Activated CD8-positive, alpha-beta T cell treated with anti-CD3 and anti-CD28 coated beads for 36 hours (primary cell): ENCODE measurements around the gene PCBD1. TPM values are rescaled to one million over a fixed set of nuclear protein-coding genes. Genes with fewer than 3 reads are reported as not detected.
A peak's percentile ranks its signal among the peaks of the same experiment; 100 is the strongest.

ENCODE experiments used
- ATAC-seq: fragments of 200-7000 bp; cut with Tn5 transposase; one replicate; pipeline ENCODE4 v1.10.0; 2021; ENCODE audit warnings: mild to moderate bottlenecking, moderate library complexity
- CTCF ChIA-PET: fragments of 350-600 bp; sonication (Branson Sonifier 250); formaldehyde crosslinking; loops from one replicate; lab custom pipeline; 2021; ENCODE audit warnings: antibody characterized with exemption; lab: Charles Lee
- POLR2A ChIA-PET: fragments of 350-600 bp; sonication (Branson Sonifier 250); formaldehyde crosslinking; loops from one replicate; lab custom pipeline; 2021; ENCODE audit warnings: antibody characterized with exemption; lab: Charles Lee
- DNase-seq: peaks from one replicate; pipeline ENCODE4 v3.0.0-alpha.2; 2020
- H3K27ac Mint-ChIP-seq: one replicate; pipeline ENCODE4 v1.8.0; 2021; ENCODE audit warnings: mild to moderate bottlenecking, mixed read lengths
- H3K27me3 Mint-ChIP-seq: one replicate; pipeline ENCODE4 v1.8.0; 2021; ENCODE audit warnings: mixed read lengths
- H3K36me3 Mint-ChIP-seq: one replicate; pipeline ENCODE4 v1.8.0; 2021; ENCODE audit warnings: low read depth, mixed read lengths
- H3K4me1 Mint-ChIP-seq: one replicate; pipeline ENCODE4 v1.8.0; 2021; ENCODE audit warnings: low read depth, mixed read lengths
- H3K4me3 Mint-ChIP-seq: one replicate; pipeline ENCODE4 v1.8.0; 2021; ENCODE audit warnings: mild to moderate bottlenecking, moderate library complexity, mixed read lengths
- H3K9me3 Mint-ChIP-seq: one replicate; pipeline ENCODE4 v1.8.0; 2021; ENCODE audit warnings: mixed read lengths
- intact Hi-C: fragments of 100-400 bp; cut with micrococcal nuclease; formaldehyde crosslinking; loops from one replicate; pipeline ENCODE4 v1.10.0; 2022
- total RNA-seq, 2 experiments: library from RNA; stranded (reverse); gene quantifications; one replicate each; pipeline ENCODE4 v1.2.3, GENCODE V29; 2021
- TF ChIP-seq, protein P1 (sequence below): fragments of 200-600 bp; IDR thresholded peaks from one replicate; pipeline ENCODE4 v1.8.0; 2022; ENCODE audit warnings: antibody characterized with exemption, mild to moderate bottlenecking

Gene PCBD1
- total RNA-seq, 2 experiments from 2014 or later, result 40.0 to 41.5 TPM

DNA sequence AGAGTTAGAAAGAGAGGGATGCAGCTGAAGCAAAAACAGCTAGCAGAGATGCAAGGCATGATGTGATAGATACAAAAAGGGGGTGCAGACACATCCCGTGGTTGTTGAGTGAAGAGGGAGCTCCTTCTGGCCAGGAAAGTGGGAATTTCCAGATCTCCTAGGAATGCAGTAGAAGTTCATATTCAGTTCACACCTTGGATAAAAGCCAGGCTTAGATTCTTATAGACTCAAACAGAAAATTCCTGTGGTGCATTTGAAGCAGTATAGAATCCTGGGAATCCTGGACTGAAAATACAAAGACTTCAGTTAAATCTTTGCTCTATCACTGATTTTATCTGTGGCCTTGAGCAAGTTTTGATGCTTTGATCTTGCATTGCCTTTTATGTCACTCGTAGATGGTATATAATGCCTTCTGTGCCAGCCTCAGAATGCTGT lies 38.8 kb downstream of the PCBD1 start:
- peaks cover 31% of the 10 kb centered on the region for H3K36me3 Mint-ChIP-seq
- H3K9me3 Mint-ChIP-seq, result no peaks in the 10 kb centered on the region
- POLR2A ChIA-PET, result no interaction called here
- CTCF ChIA-PET, result interaction anchor here (0.6 to 1.0 kb wide), 2 partner anchors 9 to 313 kb away, joined by 3 read pairs; no protein-coding TSS in a partner anchor
- no peak for DNase-seq
- no peak for ATAC-seq
- no peak overlapping the region for H3K27ac Mint-ChIP-seq
- TF ChIP-seq, protein P1, sequence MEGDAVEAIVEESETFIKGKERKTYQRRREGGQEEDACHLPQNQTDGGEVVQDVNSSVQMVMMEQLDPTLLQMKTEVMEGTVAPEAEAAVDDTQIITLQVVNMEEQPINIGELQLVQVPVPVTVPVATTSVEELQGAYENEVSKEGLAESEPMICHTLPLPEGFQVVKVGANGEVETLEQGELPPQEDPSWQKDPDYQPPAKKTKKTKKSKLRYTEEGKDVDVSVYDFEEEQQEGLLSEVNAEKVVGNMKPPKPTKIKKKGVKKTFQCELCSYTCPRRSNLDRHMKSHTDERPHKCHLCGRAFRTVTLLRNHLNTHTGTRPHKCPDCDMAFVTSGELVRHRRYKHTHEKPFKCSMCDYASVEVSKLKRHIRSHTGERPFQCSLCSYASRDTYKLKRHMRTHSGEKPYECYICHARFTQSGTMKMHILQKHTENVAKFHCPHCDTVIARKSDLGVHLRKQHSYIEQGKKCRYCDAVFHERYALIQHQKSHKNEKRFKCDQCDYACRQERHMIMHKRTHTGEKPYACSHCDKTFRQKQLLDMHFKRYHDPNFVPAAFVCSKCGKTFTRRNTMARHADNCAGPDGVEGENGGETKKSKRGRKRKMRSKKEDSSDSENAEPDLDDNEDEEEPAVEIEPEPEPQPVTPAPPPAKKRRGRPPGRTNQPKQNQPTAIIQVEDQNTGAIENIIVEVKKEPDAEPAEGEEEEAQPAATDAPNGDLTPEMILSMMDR, result no peak
- peaks cover 26% of the 10 kb centered on the region for H3K4me1 Mint-ChIP-seq
- intact Hi-C loops, result no loop called here
- no peak overlapping the region for H3K4me3 Mint-ChIP-seq
- H3K27me3 Mint-ChIP-seq, result no peaks in the 10 kb centered on the region

DNA sequence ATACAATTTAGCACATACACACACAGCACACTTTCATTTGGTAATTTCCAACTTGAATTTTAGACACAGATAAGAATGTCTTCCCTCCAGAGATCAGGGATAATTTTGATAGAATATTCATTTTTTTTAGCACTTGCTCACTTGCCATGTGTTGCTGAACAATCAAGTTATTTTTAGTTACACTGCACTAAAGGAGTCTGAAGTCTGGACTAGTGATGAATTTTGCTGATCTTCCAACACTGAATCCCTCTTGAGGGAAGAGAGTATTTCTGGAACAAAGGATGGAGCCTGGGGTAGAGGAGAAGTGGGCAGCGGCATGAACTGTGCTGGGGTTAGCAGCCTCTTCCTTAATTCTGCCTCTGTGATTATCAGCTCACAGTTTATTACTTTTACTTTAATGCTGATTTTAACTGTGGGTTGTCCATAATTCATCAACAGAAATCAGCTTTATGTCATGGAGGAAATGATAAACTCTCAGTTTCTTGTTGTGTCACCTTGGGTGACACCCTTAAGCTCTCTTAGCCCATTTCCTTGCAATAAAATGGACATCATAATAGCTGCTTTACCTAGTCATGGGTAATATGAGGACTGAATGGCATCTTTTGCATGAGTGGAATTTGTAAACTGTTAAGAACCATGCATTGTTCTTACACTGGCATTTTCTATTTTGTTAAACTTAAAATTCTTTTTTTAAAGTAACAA lies 40.6 kb downstream of the PCBD1 start:
- no peak for DNase-seq
- Mint-ChIP-seq H3K27me3 (no peaks in the 10 kb centered on the region), H3K36me3 (peaks cover 31% of the 10 kb centered on the region), H3K9me3 (no peaks in the 10 kb centered on the region), H3K4me1 (peaks cover 26% of the 10 kb centered on the region), H3K4me3 (peak overlapping the region; percentile 14), H3K27ac (peak overlapping the region; percentile 86)
- POLR2A ChIA-PET, result no interaction called here
- intact Hi-C loops, result no loop called here
- peak; percentile 89 for ATAC-seq
- TF ChIP-seq, protein P1, result no peak
- CTCF ChIA-PET, result no interaction called here

DNA sequence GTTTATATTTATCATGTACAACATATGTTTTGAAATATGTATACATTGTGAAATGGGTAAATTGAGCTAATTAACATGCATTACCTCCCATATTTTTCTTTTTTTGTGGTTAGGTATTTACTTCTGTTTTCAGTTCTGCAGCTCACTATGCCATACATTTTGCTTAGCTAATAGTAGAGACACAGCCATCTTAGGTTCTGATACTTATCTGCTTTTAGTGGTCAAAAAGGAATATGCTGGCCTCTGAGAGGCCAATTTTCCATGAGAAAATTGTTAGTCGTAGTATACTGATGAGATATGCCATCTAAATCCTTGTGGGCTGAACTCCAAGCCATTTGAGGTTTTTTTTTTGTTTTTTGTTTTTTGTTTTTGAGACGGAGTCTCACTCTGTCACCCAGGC lies 41.6 kb downstream of the PCBD1 start:
- intact Hi-C loops, result no loop called here
- H3K27me3 Mint-ChIP-seq, result no peaks in the 10 kb centered on the region
- TF ChIP-seq, protein P1, result no peak
- H3K9me3 Mint-ChIP-seq, result no peaks in the 10 kb centered on the region
- ATAC-seq (no peak), DNase-seq (no peak)
- no peak overlapping the region for H3K4me3 Mint-ChIP-seq
- ChIA-PET CTCF (interaction anchor here (1.7 kb wide), 1 partner anchor 29 kb away, joined by 4 read pairs; no protein-coding TSS in a partner anchor), POLR2A (no interaction called here)
- H3K27ac Mint-ChIP-seq, result no peak overlapping the region
- H3K36me3 Mint-ChIP-seq, result peaks cover 30% of the 10 kb centered on the region
- peaks cover 27% of the 10 kb centered on the region for H3K4me1 Mint-ChIP-seq

DNA sequence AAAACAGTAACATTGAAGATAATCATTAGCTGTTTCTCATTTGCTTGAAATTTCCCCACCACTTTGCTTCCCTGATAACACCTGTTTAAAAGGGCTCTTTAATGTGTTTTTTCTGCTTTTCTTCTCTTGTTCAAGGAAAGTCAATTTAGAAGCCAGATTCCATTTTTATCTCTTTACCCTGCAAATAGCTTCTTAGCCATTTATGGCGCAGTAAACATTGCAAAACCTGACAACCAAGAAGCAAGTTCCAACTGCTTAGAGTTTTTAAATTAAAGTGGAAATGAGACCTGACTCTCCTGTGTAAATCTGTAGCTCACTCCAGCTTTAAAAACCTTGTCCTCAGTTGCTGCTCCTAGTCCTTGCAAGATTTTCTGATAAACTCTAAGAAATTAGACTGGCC lies 42.5 kb downstream of the PCBD1 start:
- TF ChIP-seq, protein P1, result no peak
- DNase-seq (no peak), ATAC-seq (no peak)
- ChIA-PET CTCF (interaction anchor here (1.7 kb wide), 1 partner anchor 28 kb away, joined by 4 read pairs; no protein-coding TSS in a partner anchor), POLR2A (interaction anchor here (0.6 kb wide), 1 partner anchor 425 kb away, joined by 3 read pairs; no protein-coding TSS in a partner anchor)
- Mint-ChIP-seq H3K4me1 (peaks cover 36% of the 10 kb centered on the region), H3K36me3 (peaks cover 33% of the 10 kb centered on the region), H3K4me3 (no peak overlapping the region), H3K27ac (no peak overlapping the region), H3K27me3 (no peaks in the 10 kb centered on the region), H3K9me3 (no peaks in the 10 kb centered on the region)
- intact Hi-C loops, result no loop called here

DNA sequence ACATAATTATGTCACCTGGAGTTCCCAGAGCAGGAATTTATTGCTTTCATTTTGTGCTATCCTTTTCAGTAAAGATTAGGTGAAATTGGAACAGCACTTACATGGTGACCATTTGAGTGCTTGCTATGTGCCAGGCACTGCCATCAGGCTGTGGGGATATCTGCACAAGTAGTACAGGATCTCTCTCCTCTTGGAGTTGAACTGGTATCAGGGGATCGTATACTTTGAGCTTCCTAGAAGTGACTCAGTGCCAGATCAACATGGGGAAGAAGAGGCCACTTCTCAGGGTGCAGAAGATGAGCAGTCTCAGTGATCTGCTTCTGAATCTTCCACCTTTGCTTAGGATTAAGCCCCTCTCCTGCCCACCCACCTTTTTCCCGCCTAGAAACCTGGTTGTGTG lies 43.1 kb downstream of the PCBD1 start:
- POLR2A ChIA-PET, result no interaction called here
- intact Hi-C loops, result no loop called here

More for the DNA sequence above, 43.1 kb downstream of the PCBD1 start:
- TF ChIP-seq, protein P1, result no peak
- H3K4me3 Mint-ChIP-seq, result no peak overlapping the region
- no peaks in the 10 kb centered on the region for H3K9me3 Mint-ChIP-seq
- no peak for DNase-seq
- peaks cover 35% of the 10 kb centered on the region for H3K36me3 Mint-ChIP-seq
- no peak overlapping the region for H3K27ac Mint-ChIP-seq
- no peaks in the 10 kb centered on the region for H3K27me3 Mint-ChIP-seq
- peaks cover 40% of the 10 kb centered on the region for H3K4me1 Mint-ChIP-seq
- ATAC-seq, result no peak
- CTCF ChIA-PET, result no interaction called here
